Left cardiac atrium (tissue), 4 donors: ENCODE results near the gene ADGRB2. TPM values are rescaled to one million over a fixed set of nuclear protein-coding genes. Genes with fewer than 3 reads are reported as not detected.
"Not testable (repeated sequence)": the region's sequence is repeated elsewhere in the genome, so short reads cannot be mapped to it uniquely, and the experiment has no call there.

Experiments used
- ATAC-seq, 2 donors: fragments of 200-7000 bp; cut with Tn5 transposase; one replicate each; pipeline ENCODE4 v1.9.1; 2020; ENCODE audit warnings: mild to moderate bottlenecking in 2 of 2, moderate library complexity in 2 of 2
- DNase-seq: peaks from one replicate; pipeline ENCODE4 v3.0.0-alpha.2; 2020
- intact Hi-C, 2 donors: fragments of 100-400 bp; cut with DNase I; formaldehyde crosslinking; loops; one replicate each; pipeline versions ENCODE4 v1.14.1 to v1.15.1; 2022 to 2023
- total RNA-seq, 2 donors: library from RNA; stranded (reverse); fragmentation: NEBNext Ultra II Directional; extraction: Animal tissue kit (Norgen Biotek cat#: 25700); gene quantifications; one replicate each; pipeline ENCODE4 v1.2.1, GENCODE V29; 2021
- donor health status: DM: no; HTN: yes; CAD: no.
- donor health status: DM: no; HTN: yes; CAD: no; lungs with severe emphysema.
- donor health status: DM: yes; HTN: yes; CAD: no.
- donor health status: Dilated cardiomyopathy.

Gene ADGRB2
- total RNA-seq, 2 donors from 2014 or later = 14.0 to 18.7 TPM

- intact Hi-C loops = loop anchor here (2.0 to 10.0 kb wide), 3 partner anchors 51 to 69 kb away; no protein-coding TSS in a partner anchor
- DNase-seq = no peak
- no peak for ATAC-seq
These were observed 48.3 kb downstream of the ADGRB2 start for GRCh38 chr1:31715873-31716220.

DNA sequence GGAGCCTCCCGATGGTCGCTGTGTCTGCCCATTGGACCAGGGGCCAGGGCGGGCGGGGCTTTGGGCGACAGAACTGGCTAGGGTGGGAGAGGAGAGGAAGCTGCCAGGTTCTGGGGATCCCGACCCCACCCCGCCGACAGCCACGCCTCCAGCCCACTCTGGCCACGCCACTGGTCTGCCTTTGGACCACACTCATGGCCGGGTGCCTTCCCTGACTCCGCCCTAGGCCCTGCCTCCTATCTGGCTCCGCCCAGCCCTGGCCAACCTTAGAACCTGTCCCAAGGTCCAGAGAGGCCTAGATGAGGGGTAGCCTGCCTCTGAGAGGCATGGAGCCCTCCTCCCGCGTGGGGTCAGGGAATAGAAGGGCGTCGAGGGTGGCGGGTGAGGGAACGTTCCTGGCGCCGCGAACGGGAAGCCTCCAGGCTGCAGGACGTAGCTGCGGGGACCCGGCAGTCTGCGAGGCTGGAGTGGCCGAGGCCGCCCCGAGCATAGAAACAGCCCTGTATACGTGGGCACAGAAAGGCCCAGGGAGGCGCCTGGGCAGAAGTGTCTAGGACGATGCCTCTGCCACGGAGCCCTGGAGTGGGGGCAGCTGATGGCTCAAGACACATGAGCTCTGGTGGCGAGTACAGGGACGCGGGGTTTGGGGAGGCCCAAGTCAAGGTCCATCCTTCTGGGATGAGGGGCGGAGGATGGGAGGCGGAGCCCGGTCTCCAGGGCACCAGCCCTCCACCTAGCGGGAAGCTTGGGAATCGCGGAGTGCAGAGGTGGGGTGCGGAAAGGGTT is 48.9 kb downstream of the ADGRB2 start:
- DNase-seq (peak; percentile 95), ATAC-seq (peak; percentile 95)
- intact Hi-C loops = loop anchor here (2.0 to 10.0 kb wide), 3 partner anchors 50 to 70 kb away; no protein-coding TSS in a partner anchor

DNA sequence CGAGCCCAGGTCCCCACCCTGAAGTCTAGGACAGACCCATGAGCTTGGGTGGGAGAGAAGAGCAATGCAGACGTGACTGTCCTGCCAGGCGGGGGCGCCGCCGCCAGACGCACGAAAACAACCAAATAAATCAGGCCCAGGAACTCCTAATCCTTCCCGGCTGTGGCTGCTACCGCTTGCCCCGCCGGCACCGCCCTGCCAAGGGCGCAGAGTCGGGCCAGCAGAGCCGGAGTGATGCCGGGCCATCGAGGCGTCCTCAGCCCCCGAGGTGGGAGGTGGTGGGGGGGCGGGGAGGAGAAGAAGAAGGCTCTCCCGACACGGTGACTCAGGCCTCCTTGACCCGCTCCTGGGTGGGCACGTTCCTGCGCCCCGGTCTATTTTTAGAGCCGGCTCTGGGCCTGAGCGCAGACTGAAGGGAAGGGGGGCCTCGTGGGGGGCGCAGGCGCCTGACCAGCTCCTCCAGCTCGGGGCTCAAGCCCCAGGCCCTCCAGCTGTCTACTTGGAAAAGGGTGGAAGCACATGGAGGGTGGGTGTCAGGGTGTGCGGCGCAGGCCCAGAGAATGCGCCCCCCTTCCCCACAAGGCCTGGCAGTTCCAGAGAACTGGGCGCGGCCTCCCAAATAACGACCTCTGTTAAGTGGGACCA is 49.6 kb downstream of the ADGRB2 start:
- ATAC-seq = peak; percentile 53 to 65
- peak; percentile 82 for DNase-seq
- intact Hi-C loops = loop anchor here (2.0 to 10.0 kb wide), 3 partner anchors 50 to 70 kb away; no protein-coding TSS in a partner anchor

DNA sequence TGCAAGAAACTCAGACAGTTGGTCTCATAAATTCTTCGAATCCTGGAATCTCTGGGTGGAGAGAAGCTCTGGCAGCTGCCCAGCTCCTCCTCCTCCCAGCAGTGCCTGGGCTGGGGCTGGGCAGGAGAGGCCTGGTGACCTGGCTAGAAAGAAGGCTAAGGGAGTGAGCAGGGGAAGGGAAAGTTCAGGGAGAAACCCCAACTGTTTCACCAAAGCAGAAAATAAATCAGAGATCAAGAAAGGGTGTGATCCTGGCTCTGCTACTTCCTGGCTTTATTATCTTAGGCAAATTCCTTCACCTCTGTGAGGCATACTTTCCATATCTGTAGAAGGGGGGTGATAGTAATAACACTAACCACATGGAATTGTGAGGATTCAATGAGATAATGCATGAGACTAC is 51.5 kb downstream of the ADGRB2 start:
- intact Hi-C loops = loop anchor here (10.0 kb wide), 2 partner anchors 48 to 72 kb away; no protein-coding TSS in a partner anchor

DNA sequence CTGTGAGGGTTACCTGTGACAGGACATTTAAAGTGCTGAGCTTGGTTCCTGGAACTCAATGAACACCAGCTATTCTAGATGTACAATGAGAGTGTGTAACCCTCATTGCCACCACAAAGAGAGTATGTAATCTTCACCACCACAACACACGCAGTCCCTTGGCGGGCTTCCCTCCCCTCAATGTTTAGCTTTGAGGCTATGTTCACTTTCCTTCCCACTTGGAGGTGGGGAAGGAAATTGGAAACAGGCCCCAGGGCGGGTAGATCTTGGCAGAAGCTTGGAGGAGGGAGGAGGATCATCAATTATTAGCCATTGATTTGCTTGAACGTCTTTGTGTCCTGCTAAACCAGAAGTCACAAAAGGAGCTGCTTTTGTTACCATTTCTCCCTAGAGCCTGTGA is 52.1 kb downstream of the ADGRB2 start:
- intact Hi-C loops = loop anchor here (10.0 kb wide), 2 partner anchors 47 to 73 kb away; no protein-coding TSS in a partner anchor
- DNase-seq (no peak), ATAC-seq (no peak)

More for the DNA sequence above, 51.5 kb downstream of the ADGRB2 start:
- ATAC-seq (peak in 1 of 2 donors; percentile 44), DNase-seq (peak; percentile 77)

DNA sequence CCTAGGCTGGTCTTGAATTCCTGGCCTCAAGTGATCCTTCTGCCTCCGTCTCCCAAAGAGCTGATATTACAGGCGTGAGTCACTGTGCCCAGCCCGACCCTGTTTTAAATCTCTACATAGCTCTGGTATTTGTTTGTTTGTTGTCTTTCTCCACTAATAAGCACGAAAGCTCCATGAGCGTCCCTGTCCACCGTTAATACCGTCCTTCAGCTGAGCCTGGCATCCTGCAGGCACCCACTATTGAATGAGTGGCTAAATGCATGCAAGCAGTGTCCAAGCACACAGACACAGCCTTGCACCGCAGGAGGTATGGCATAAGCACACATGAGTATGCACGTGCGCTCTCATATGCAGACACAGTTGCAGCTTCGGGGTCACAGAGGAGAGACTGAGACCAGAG is 55.8 kb downstream of the ADGRB2 start:
- intact Hi-C loops = no loop called here
- DNase-seq (no peak), ATAC-seq (no peak)

GRCh38 chr1:31707711-31708110 is 56.4 kb downstream of the ADGRB2 start:
- intact Hi-C loops = no loop called here
- DNase-seq = no peak
- no peak for ATAC-seq

- ATAC-seq, DNase-seq: not testable (repeated sequence)
These were observed 57.0 kb downstream of the ADGRB2 start for GRCh38 chr1:31707059-31707600.

DNA sequence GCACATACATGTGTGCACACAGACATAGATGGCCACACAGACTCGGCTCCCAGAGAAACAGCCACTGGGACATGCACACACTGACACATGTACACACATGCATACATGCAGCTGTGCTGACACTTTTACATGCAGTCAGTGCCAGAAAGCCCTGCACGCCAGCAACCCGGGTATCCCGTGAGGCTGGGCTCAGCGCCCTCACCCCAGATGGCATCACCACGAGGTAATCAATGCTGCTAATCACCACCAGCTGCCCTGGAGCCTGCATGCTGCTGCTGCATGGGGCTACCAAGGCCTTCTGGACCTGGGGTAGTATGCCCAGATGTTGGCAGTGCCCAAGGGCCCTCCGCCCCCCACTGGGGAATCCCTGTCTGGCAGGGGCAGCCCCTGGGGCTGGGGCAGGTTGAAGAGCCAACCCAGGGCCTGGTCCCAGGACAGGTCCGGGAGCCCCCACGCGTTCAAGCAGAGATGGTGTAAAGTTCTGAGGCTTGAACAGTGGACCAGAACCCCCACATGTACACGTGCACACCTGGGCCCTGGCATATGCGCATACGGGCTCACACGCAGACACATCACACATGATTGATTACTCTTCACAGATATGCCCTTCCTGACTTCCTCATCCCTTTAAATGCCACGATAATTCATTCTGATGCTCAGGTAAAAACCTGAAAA is 57.6 kb downstream of the ADGRB2 start:
- DNase-seq (no peak), ATAC-seq (no peak)
- intact Hi-C loops = no loop called here

More at GRCh38 chr1:31707059-31707600, 57.0 kb downstream of the ADGRB2 start:
- intact Hi-C loops = not testable (repeated sequence)

GRCh38 chr1:31705080-31705866 is 58.9 kb downstream of the ADGRB2 start:
- peak; percentile 17 to 39 for ATAC-seq
- intact Hi-C loops = no loop called here
- DNase-seq = peak; percentile 63

DNA sequence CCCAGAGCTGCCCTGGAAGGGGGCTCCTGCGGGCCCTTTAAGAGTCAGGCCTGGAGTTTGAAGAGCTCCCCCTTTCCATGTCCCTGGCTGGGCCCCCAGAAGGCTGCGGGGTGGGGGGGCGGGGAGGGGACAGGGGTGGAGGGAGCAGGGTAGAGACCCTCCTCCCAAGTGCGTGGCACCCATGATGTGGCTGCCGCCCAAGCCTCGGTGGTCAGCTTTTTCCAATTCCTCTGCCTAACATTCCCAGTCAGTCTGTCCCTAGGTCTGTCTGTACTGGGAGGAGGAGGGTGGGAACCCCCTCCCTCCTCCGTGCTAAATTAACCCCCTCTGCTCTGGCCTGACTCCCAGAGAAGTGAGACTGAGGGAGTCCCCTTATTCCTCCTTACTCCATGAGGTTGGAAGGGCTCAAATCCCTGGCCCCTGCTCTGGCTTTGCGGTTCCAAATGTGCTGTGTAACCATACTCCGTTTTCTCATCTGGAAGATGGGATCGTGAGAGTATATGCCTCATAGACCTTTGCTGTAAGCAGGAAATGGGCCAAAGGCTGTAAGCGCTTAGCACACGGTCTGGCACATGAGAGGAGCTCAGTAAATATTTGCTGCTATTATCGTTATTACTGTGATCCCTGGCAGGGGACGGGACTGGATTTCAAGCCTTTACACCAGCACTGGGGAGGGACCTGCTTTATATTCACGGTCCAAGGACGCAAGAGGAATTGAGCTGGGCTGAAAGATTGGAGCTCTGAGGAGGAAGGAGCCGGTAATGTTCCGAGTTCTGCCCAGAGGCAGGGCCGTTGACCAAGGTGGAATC is 59.7 kb downstream of the ADGRB2 start:
- intact Hi-C loops = loop anchor here in 1 of 2 donors (5.0 kb wide), 1 partner anchor 37 kb away; no protein-coding TSS in a partner anchor
- peak; percentile 12 to 22 for ATAC-seq
- peak; percentile 39 for DNase-seq

- peak; percentile 75 for DNase-seq
- peak; percentile 73 to 75 for ATAC-seq
- intact Hi-C loops = loop anchor here in 1 of 2 donors (5.0 kb wide), 1 partner anchor 36 kb away; no protein-coding TSS in a partner anchor
These were observed 60.5 kb downstream of the ADGRB2 start, which contains the start of gene COL16A1 for GRCh38 chr1:31703431-31704270. Gene COL16A1, minus strand, starts transcription at chr1:31704017. Its CDS starts 1,824 bp downstream, at chr1:31702193.

- intact Hi-C loops = loop anchor here in 1 of 2 donors (5.0 kb wide), 1 partner anchor 36 kb away; no protein-coding TSS in a partner anchor
- no peak for DNase-seq
- ATAC-seq = no peak
These were observed 61.2 kb downstream of the ADGRB2 start for GRCh38 chr1:31702836-31703404.

DNA sequence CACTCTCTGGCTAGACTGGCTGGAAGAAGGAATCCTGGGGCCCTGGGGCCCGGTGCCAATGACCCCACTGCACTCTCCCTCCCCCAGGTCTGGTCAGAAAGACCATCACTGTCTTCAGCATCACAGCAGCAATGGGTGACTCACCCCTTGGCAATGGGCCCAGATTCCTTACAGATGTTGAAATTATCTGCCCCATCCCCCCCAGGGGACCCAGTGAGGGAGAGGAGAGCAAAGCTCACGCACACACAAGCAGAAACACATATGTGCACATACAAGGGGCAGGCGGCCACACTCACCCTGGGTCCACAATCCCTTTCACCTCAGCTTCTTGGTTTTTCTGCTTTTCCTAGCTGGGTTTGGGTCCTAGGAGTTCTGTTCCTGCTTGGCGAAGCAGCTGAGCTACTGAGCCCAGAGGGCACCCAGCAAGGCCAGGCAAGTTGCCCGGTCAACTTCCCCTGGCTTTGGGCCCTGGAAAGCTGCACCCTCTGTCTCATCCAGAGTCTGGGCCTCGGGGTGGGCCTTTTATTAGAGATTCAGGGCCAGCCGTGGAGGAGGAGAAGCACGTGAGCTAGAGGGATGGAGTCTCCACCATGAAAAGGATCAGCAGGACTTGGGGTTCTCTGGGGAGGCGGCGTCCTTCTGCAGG is 62.9 kb downstream of the ADGRB2 start:
- intact Hi-C loops = loop anchor here in 1 of 2 donors (5.0 kb wide), 1 partner anchor 34 kb away; no protein-coding TSS in a partner anchor
- DNase-seq (peak; percentile 92), ATAC-seq (peak; percentile 54 to 56)

GRCh38 chr1:31700468-31701090 is 63.6 kb downstream of the ADGRB2 start:
- DNase-seq (no peak), ATAC-seq (no peak)
- intact Hi-C loops = loop anchor here in 1 of 2 donors (5.0 kb wide), 1 partner anchor 33 kb away; no protein-coding TSS in a partner anchor
